ENCODE measurements around the gene AFDN. TPM values are rescaled to one million over a fixed set of nuclear protein-coding genes. Genes with fewer than 3 reads are reported as not detected.

Gene AFDN
- total RNA-seq, 1 donor, result 29.2 TPM

- H3K4me3 ChIP-seq (ENCODE audit: low read depth, low read length), result no peak overlapping the region
- DNase-seq (ENCODE audit: low read depth), result no peak
- no peak for TF ChIP-seq CTCF (IDR thresholded peaks at IDR 0.05; ENCODE audit: insufficient read depth, low read length)
Measured at GRCh38 chr6:167791091-167791779, 35.5 kb upstream of the AFDN start.

DNA sequence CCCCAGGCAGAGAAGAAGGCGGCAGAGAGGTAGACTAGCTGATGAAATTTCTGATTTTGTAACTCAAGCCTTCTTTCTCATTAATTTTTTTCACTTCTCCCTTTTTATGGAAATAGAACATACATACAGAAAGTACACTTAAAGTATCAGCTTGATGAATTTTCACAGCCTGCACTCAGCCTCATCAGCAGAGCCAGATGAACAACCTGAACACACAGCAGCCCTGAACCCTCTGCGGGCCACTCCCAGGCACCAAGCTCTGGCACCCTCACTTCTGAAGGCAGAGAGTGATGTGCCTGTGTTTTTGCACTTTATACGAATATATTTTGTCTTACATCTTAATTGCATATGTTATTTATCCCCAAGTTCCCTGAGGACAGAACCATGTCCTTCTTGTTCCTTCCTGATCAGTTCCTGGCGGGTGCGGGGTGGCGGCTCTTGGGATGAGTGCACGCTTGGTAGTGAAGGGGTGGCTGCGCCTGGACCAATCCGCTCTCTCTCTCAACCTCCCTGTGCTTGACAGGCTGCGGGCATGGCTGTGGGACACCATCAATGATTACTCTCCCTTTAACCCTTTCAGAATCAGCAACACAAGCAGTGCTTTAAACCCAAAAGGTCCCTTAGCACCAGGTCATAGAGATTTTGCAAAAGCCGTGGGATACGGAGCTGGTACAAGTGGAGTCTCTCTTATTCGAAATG lies 34.8 kb upstream of the AFDN start:
- DNase-seq (ENCODE audit: low read depth), result no peak
- no peak overlapping the region for H3K4me3 ChIP-seq (ENCODE audit: low read depth, low read length)
- no peak for TF ChIP-seq CTCF (IDR thresholded peaks at IDR 0.05; ENCODE audit: insufficient read depth, low read length)

DNA sequence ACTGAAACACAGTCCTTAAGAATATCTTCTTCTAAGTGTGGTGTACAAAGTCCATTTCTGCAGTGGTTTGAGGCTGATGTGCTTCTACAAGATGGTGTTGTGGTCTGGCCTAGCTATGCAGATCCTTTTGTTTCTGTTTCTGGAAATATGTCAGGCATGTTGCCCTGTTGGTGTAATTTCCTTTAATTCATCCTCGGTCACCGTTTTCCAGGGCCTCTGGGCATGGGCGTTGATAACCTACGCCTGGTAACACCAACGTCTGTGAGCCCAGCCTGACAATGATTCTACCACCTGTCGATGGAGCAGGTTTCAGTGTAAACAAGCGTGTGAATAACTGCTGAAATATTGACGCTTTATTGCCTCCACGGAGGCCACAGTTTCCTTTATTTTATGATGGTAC lies 33.3 kb upstream of the AFDN start:
- DNase-seq (ENCODE audit: low read depth), result no peak
- no peak for TF ChIP-seq CTCF (IDR thresholded peaks at IDR 0.05; ENCODE audit: insufficient read depth, low read length)
- H3K4me3 ChIP-seq (ENCODE audit: low read depth, low read length), result no peak overlapping the region

DNA sequence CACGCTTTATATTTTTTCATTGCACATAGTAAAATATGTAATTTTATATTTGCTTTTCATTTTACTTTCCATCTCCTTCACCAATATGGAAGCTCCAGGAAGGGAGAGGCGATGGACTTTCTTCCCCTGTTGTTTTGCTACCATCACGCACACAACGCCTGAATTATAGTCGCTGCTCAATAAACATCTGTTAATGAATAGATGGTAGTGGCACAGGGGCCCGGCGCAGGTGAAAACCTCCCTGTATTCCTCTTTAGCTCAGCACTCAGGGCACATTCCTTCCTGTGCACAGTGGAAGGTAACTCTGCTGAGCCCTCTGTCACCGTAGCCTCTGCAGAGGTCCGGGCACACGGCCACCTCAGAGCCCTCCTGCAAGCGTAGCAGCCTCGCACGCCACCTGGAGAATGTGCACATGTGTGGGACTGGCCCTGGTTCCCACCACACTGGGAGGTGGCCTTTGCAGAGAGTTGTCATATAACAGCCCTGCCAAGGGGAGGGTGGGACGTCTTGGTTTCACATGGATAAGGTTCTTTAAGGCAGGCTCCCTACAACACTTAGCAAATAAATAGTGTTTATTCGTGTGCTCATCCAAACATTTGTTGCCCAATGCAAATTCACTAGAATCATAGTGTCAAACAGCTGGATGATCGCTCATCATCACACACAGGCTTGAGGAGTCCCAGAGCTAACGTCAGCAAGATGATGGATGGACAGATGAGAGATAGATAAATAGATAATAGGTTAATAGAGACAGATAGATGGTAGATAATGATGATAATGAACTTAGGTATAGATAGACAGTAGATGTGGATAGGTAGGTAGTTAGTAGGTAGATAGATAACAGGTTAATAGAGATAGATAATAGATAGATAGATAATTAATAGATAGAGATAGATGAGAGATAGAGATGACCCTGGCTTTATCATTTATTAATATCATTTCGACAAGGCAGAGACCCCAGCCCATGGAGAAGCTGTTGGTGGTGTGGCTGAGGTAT lies 32.3 kb upstream of the AFDN start:
- DNase-seq (ENCODE audit: low read depth), result no peak
- H3K4me3 ChIP-seq (ENCODE audit: low read depth, low read length), result no peak overlapping the region
- TF ChIP-seq CTCF (IDR thresholded peaks at IDR 0.05; ENCODE audit: insufficient read depth, low read length), result no peak

DNA sequence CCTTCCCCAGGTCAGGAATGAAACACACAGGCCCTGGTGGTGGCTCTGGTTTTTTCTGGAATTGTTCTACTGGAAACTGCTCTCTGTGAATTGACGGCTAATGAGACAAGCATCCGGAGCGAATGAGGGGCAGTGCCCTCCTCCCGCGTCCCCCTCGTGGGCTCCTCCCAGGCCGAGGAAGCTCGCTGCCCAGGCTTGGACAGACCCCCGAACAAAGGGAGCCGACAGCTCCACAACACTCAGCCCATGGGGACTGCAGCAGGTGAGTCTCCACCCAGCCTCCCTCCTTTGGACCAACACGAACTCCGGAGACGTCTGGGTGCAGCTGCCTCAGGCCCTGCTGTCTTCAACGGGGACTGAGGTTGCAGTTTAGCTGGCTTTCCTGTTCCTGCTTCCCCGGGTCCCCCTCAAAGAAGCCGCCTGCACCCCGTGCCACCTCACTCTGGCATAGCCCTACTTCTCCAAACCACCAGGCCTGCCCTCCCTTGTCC lies 31.3 kb upstream of the AFDN start:
- TF ChIP-seq CTCF (IDR thresholded peaks at IDR 0.05; ENCODE audit: insufficient read depth, low read length), result no peak
- DNase-seq (ENCODE audit: low read depth), result no peak
- H3K4me3 ChIP-seq (ENCODE audit: low read depth, low read length), result no peak overlapping the region

DNA sequence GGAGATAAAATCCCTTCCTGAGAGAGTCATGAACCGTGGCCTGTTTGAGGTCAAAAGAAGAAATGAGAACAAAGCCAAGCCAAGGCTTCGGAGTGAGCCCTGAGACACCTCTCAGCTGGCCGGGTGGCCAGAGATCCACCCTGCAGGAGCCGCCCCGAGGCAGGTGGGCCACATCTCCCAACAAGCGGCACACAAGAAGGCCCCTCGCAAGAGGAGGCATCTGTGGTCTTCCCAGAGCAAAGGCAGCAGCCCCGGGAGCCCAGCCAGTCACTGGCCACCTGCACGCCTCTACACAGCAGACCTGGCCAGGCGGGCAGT lies 30.9 kb upstream of the AFDN start:
- no peak overlapping the region for H3K4me3 ChIP-seq (ENCODE audit: low read depth, low read length)
- TF ChIP-seq CTCF (IDR thresholded peaks at IDR 0.05; ENCODE audit: insufficient read depth, low read length), result no peak

More for the DNA sequence above, 30.9 kb upstream of the AFDN start:
- DNase-seq (ENCODE audit: low read depth), result no peak
